Upper lobe of left lung (tissue), 4 donors: ENCODE results near the gene AQP12B.

Experiments
- CTCF ChIP-seq, 6 experiments: fragments of 450-650 bp in 4 of 6; fragments of 200-600 bp in 2 of 6; sonication (generic) in 2 of 6; IDR thresholded peaks; one replicate each; pipeline ENCODE4 v1.5.1; 2016 to 2019; ENCODE audit warnings: antibody characterized with exemption in 6 of 6
- EP300 ChIP-seq, 4 donors: sonication (generic); formaldehyde crosslinking; IDR thresholded peaks; one replicate each; pipeline ENCODE4 v1.5.1; 2017; ENCODE audit warnings: antibody characterized with exemption in 4 of 4, control low read depth in 2 of 4
- POLR2A ChIP-seq, 4 donors: fragments of 450-650 bp; IDR thresholded peaks; one replicate each; pipeline ENCODE4 v1.5.1; 2016 to 2017; ENCODE audit warnings: antibody characterized with exemption in 4 of 4, mild to moderate bottlenecking in 2 of 4
- POLR2AphosphoS5 ChIP-seq, 2 donors: sonication (generic); formaldehyde crosslinking; IDR thresholded peaks; one replicate each; pipeline ENCODE4 v1.5.1; 2017; ENCODE audit warnings: antibody characterized with exemption in 2 of 2

- TF ChIP-seq CTCF (IDR thresholded peaks at IDR 0.05) (no peak), EP300 (IDR thresholded peaks at IDR 0.05) (no peak), POLR2A (IDR thresholded peaks at IDR 0.05) (no peak), POLR2AphosphoS5 (IDR thresholded peaks at IDR 0.05) (no peak)
Observed at GRCh38 chr2:240707043-240707756, 24.5 kb upstream of the AQP12B start.
